Gastrocnemius medialis (tissue), 4 donors: ENCODE results near the gene ZAP70.

Experiments used
- POLR2A ChIP-seq, 2 donors: fragments of 450-650 bp; IDR thresholded peaks; one replicate each; pipeline ENCODE4 v1.6.1; 2017; ENCODE audit warnings: antibody characterized with exemption in 2 of 2, mild to moderate bottlenecking in 2 of 2, moderate library complexity in 2 of 2
- TF ChIP-seq, protein P1 (sequence below), 5 experiments: fragments of 450-650 bp in 3 of 5; fragments of 200-600 bp in 2 of 5; sonication (generic) in 2 of 5; IDR thresholded peaks in 4 of 5; conservative IDR thresholded peaks in 1 of 5; 1 replicate in 4 of 5; 2 replicates in 1 of 5; pipeline ENCODE4 v1.5.1; 2016 to 2019; ENCODE audit warnings: antibody characterized with exemption in 5 of 5, mild to moderate bottlenecking in 3 of 5, moderate library complexity in 3 of 5

DNA sequence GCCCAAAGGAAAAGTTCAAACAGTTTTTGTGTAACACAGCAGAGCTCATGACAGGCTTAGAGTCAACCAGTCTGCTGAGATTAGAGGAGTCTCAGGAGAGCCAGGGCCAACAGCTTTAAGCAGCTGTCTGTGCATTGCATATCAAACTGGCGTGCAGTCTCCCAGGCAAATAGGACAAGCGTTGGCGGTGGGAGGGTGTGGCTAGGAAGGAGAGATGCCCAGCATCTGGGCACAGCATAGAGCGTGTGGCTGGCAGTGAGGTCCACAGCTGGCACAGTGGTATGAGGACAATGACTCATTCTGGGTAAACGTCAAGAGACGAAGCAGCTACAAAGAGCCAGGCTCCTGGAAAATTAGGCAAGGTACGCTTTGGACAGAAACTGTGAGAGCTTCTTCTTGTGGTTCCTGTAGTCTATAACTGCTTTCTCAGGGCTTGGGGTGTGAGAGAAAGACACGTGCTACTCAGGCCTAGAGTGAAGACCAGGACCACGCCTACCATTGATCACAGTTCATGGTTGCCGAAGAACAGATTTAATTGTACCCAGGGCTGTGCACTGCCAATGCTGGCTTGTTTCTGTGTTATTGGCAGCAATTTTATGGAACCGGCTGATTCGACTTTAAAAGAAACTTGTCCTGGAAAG lies 14.8 kb downstream of the ZAP70 start:
- TF ChIP-seq, protein P1, sequence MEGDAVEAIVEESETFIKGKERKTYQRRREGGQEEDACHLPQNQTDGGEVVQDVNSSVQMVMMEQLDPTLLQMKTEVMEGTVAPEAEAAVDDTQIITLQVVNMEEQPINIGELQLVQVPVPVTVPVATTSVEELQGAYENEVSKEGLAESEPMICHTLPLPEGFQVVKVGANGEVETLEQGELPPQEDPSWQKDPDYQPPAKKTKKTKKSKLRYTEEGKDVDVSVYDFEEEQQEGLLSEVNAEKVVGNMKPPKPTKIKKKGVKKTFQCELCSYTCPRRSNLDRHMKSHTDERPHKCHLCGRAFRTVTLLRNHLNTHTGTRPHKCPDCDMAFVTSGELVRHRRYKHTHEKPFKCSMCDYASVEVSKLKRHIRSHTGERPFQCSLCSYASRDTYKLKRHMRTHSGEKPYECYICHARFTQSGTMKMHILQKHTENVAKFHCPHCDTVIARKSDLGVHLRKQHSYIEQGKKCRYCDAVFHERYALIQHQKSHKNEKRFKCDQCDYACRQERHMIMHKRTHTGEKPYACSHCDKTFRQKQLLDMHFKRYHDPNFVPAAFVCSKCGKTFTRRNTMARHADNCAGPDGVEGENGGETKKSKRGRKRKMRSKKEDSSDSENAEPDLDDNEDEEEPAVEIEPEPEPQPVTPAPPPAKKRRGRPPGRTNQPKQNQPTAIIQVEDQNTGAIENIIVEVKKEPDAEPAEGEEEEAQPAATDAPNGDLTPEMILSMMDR (IDR thresholded peaks at IDR 0.05 in 4 of 5, conservative IDR thresholded peaks at IDR 0.05 in 1 of 5), result no peak
- no peak for TF ChIP-seq POLR2A (IDR thresholded peaks at IDR 0.05)
